Common myeloid progenitor, CD34-positive (primary cell): ENCODE measurements around the gene CCDC136.

Experiments
- CTCF ChIA-PET: fragments of 350-600 bp; sonication (Branson Sonifier 250); formaldehyde crosslinking; loops from one replicate; lab custom pipeline; 2021; ENCODE audit warnings: antibody characterized with exemption; lab: Charles Lee
- POLR2A ChIA-PET: fragments of 350-600 bp; sonication (Branson Sonifier 250); formaldehyde crosslinking; loops from one replicate; lab custom pipeline; 2021; ENCODE audit warnings: antibody characterized with exemption; lab: Charles Lee
- DNase-seq, 3 donors: peaks; one replicate each; pipeline versions ENCODE4 v3.0.0 to v3.0.0-alpha.2; 2013
- H3K27ac ChIP-seq, 2 experiments: 1 replicate in 1 of 2; 2 replicates in 1 of 2; pipeline ENCODE4 v1.7.0; 2013; ENCODE audit warnings: inconsistent platforms in 2 of 2, low read length in 2 of 2, mild to moderate bottlenecking in 2 of 2, low read depth in 1 of 2, moderate library complexity in 1 of 2; ENCODE audit not compliant: severe bottlenecking in 2 of 2, insufficient read depth in 1 of 2, poor library complexity in 1 of 2
- H3K27me3 ChIP-seq, 5 experiments: replicated peaks in 2 of 5; 1 replicate in 3 of 5; 2 replicates in 2 of 5; pipeline versions ENCODE4 v1.6.1 to v1.7.0; 2013; ENCODE audit warnings: low read length in 4 of 5, mild to moderate bottlenecking in 2 of 5, moderate library complexity in 2 of 5, inconsistent platforms in 1 of 5; ENCODE audit not compliant: insufficient read depth in 5 of 5, control insufficient read depth in 4 of 5
- H3K36me3 ChIP-seq, 4 experiments: 1 replicate in 2 of 4; 2 replicates in 2 of 4; pipeline versions ENCODE4 v1.6.1 to v1.7.0; 2013; ENCODE audit warnings: low read length in 3 of 4, control low read depth in 1 of 4, mild to moderate bottlenecking in 1 of 4; ENCODE audit not compliant: control insufficient read depth in 4 of 4, insufficient read depth in 4 of 4
- H3K4me1 ChIP-seq, 4 experiments: 1 replicate in 3 of 4; 2 replicates in 1 of 4; pipeline versions ENCODE4 v1.6.1 to v1.7.1; 2013; ENCODE audit warnings: low read length in 3 of 4, mild to moderate bottlenecking in 3 of 4, control low read depth in 1 of 4, inconsistent platforms in 1 of 4, moderate library complexity in 1 of 4; ENCODE audit not compliant: control insufficient read depth in 4 of 4, insufficient read depth in 4 of 4; ENCODE audit errors: control extremely low read depth in 1 of 4
- H3K4me3 ChIP-seq, 7 experiments: 1 replicate in 4 of 7; 2 replicates in 3 of 7; pipeline versions ENCODE4 v1.5.1 to v1.7.0; 2013; ENCODE audit warnings: mild to moderate bottlenecking in 7 of 7, low read length in 6 of 7, moderate library complexity in 6 of 7, inconsistent platforms in 2 of 7, low read depth in 2 of 7, control low read depth in 1 of 7; ENCODE audit not compliant: insufficient read depth in 4 of 7, control insufficient read depth in 1 of 7; ENCODE audit errors: extremely low read depth in 1 of 7
- H3K9me3 ChIP-seq, 5 experiments: 1 replicate in 4 of 5; 2 replicates in 1 of 5; pipeline versions ENCODE4 v1.6.1 to v1.7.1; 2013; ENCODE audit warnings: low read length in 4 of 5, mild to moderate bottlenecking in 2 of 5, inconsistent platforms in 1 of 5, low read depth in 1 of 5, moderate library complexity in 1 of 5; ENCODE audit not compliant: control insufficient read depth in 4 of 5, insufficient read depth in 2 of 5; ENCODE audit errors: control extremely low read depth in 1 of 5
- WGBS: methylation state at CpG from one replicate; pipeline ENCODE4 v1.1.5; 2013; ENCODE audit not compliant: insufficient coverage; 5-methylcytosine and 5-hydroxymethylcytosine counted together

Gene CCDC136

GRCh38 chr7:128835790-128836641 is 44.2 kb downstream of the CCDC136 start:
- POLR2A ChIA-PET, result no interaction called here
- H3K36me3 ChIP-seq, result no peaks in the 10 kb centered on the region

GRCh38 chr7:128836729-128837348 is 45.1 kb downstream of the CCDC136 start:
- no peak for DNase-seq
- CTCF ChIA-PET, result interaction anchor here (0.6 to 1.6 kb wide), 3 partner anchors 14 to 152 kb away, joined by 3 to 4 read pairs (median 4); no protein-coding TSS in a partner anchor
- Histone ChIP-seq H3K36me3 (no peaks in the 10 kb centered on the region), H3K27me3 (no peaks in the 10 kb centered on the region), H3K9me3 (no peaks in the 10 kb centered on the region), H3K4me1 (peaks cover 0 to 21% (median 19%) of the 10 kb centered on the region in 4 experiments), H3K4me3 (no peak overlapping the region), H3K27ac (no peak overlapping the region)
- POLR2A ChIA-PET, result no interaction called here
- WGBS, result 100% methylated on average over 3 of the region's 14 CpGs

More at GRCh38 chr7:128835790-128836641, 44.2 kb downstream of the CCDC136 start:
- peaks cover 0 to 2% (median 0%) of the 10 kb centered on the region in 5 experiments for H3K27me3 ChIP-seq
- no peaks in the 10 kb centered on the region for H3K9me3 ChIP-seq
- no peak overlapping the region for H3K27ac ChIP-seq
- H3K4me1 ChIP-seq, result peaks cover 0 to 29% (median 27%) of the 10 kb centered on the region in 4 experiments
- 96% methylated on average over 12 of the region's 14 CpGs for WGBS
- DNase-seq, result no peak
- CTCF ChIA-PET, result interaction anchor here (0.6 to 2.0 kb wide), 5 partner anchors 13 to 152 kb away, joined by 3 to 5 read pairs (median 4); no protein-coding TSS in a partner anchor
- H3K4me3 ChIP-seq, result no peak overlapping the region

DNA sequence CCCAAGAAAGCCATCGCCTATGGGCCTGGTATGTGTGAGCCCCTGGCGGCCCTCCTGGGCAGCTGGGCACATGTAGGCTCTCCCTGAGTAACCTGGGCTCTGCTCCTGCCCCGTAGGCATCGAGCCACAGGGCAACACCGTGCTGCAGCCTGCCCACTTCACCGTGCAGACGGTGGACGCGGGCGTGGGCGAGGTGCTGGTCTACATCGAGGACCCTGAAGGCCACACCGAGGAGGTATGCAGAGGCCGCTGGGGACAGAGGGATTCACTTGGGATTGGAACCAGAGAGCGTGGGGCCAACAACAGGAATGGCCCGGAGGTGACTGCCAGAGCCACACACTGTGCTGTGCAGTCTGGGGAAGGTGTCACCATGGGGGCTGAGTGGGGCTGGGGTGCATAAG is 45.8 kb downstream of the CCDC136 start:
- 95% methylated on average over 16 of the region's 16 CpGs for WGBS
- CTCF ChIA-PET, result no interaction called here

DNA sequence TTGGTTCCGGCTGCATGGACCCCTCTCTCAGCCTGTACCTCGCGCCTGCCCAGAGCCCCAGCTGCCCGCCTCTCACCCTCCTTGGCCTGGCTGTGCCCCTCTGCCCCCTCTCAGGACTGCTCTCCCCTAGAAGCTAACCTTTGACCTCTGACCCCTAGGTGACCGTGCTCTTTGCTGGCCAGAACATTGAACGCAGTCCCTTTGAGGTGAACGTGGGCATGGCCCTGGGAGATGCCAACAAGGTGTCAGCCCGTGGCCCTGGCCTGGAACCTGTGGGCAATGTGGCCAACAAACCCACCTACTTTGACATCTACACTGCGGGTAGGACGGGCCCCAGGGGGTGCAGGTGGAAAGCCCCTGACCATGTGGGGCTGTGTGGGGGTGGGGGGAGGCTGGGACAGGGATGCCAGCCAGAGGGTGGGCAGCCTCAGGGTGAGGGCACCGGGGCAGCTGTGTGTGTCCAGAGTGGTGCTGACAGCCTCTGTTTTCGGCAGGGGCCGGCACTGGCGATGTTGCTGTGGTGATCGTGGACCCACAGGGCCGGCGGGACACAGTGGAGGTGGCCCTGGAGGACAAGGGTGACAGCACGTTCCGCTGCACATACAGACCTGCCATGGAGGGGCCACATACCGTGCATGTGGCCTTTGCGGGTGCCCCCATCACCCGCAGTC is 46.5 kb downstream of the CCDC136 start:
- ChIA-PET CTCF (no interaction called here), POLR2A (no interaction called here)
- Histone ChIP-seq H3K27me3 (no peaks in the 10 kb centered on the region), H3K27ac (no peak overlapping the region), H3K9me3 (no peaks in the 10 kb centered on the region), H3K4me1 (peaks cover 0 to 12% (median 8%) of the 10 kb centered on the region in 4 experiments), H3K4me3 (no peak overlapping the region), H3K36me3 (no peaks in the 10 kb centered on the region)
- 95% methylated on average over 22 of the region's 22 CpGs for WGBS
- DNase-seq, result no peak

More for the DNA sequence above, 45.8 kb downstream of the CCDC136 start:
- Histone ChIP-seq H3K27ac (no peak overlapping the region), H3K27me3 (no peaks in the 10 kb centered on the region), H3K36me3 (no peaks in the 10 kb centered on the region), H3K4me1 (peaks cover 0 to 20% (median 15%) of the 10 kb centered on the region in 4 experiments), H3K9me3 (no peaks in the 10 kb centered on the region), H3K4me3 (no peak overlapping the region)
- no peak for DNase-seq
- POLR2A ChIA-PET, result no interaction called here

DNA sequence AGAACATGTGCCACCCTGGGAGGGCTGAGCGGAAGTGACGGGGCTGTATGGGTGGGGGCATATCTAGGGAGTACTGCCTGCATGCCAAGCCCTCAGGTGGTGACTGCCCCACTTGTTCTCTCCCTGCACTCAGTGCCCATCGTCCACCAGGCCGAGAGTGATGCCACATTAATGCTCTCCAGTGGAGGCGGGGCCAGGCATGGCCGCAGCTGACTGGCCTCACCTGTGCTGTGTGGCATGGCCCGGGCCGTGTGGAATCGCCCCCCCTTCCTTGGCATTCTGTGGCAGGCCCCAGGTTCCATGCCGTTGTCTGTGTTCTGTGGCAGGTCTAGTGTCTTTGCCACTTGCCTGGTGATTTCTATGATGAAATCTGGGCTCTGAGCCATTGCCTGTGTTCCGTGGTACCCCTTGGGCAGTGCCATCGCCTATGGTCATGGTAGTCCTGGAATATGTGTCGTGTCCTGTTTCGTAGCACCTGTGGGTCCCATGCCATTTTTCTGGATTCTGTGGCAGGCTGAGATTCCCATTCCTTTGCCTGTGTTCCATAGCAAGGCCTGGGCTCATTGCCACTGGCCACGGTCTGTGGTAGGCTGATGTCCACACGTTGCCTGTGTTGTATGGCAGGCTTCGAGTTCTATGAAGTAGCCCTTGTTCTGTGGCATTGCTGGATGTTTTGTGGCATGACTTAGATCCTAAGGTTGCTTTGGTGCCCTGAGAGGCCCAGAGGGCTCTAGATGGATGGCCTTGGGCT is 47.4 kb downstream of the CCDC136 start:
- Histone ChIP-seq H3K27me3 (no peaks in the 10 kb centered on the region), H3K27ac (no peak overlapping the region), H3K4me3 (no peak overlapping the region), H3K9me3 (no peaks in the 10 kb centered on the region), H3K4me1 (peaks cover 0 to 6% (median 2%) of the 10 kb centered on the region in 4 experiments), H3K36me3 (no peaks in the 10 kb centered on the region)
- POLR2A ChIA-PET, result no interaction called here
- DNase-seq, result no peak
- WGBS, result 96% methylated on average over 15 of the region's 17 CpGs
- CTCF ChIA-PET, result interaction anchor here (1.3 to 8.1 kb wide), 2 partner anchors 11 to 42 kb away, joined by 4 to 83 read pairs; no protein-coding TSS in a partner anchor

GRCh38 chr7:128839751-128840177 is 48.0 kb downstream of the CCDC136 start:
- DNase-seq, result no peak
- no peak overlapping the region for H3K27ac ChIP-seq
- WGBS, result 98% methylated on average over 9 of the region's 13 CpGs
- H3K4me1 ChIP-seq, result peaks cover 0 to 6% (median 2%) of the 10 kb centered on the region in 4 experiments
- H3K9me3 ChIP-seq, result no peaks in the 10 kb centered on the region
- no peak overlapping the region for H3K4me3 ChIP-seq
- CTCF ChIA-PET, result interaction anchor here (1.3 to 8.1 kb wide), 3 partner anchors 11 to 41 kb away, joined by 3 to 83 read pairs (median 4); no protein-coding TSS in a partner anchor
- no peaks in the 10 kb centered on the region for H3K27me3 ChIP-seq
- POLR2A ChIA-PET, result no interaction called here
- H3K36me3 ChIP-seq, result no peaks in the 10 kb centered on the region
